ELR (cell line): ENCODE measurements around the gene PIK3CB.
"Not testable (repeated sequence)": the region's sequence is repeated elsewhere in the genome, so short reads cannot be mapped to it uniquely, and the experiment has no call there.

Source experiments
- DNase-seq: peaks from one replicate; pipeline ENCODE4 v3.0.0-alpha.2; 2015; ENCODE audit warnings: low read depth

PIK3CB gene

GRCh38 chr3:138608322-138609135, 226.2 kb downstream of the PIK3CB start, which contains the start of gene FAIM:
TSS of gene FAIM (plus strand) at chr3:138608771. CDS start at chr3:138619727, 10,956 bp downstream.
- DNase-seq, result peak; percentile 72

GRCh38 chr3:138604106-138604595, 230.6 kb downstream of the PIK3CB start:
- DNase-seq, result not testable (repeated sequence)
